PC-9 (cell line): ENCODE results near the gene PTGES2. TPM values are rescaled to one million over a fixed set of nuclear protein-coding genes. Genes with fewer than 3 reads are reported as not detected.

ENCODE experiments used
- BruUV-seq: library from RNA; stranded (reverse); fragments of 400-500 nt; replicated peaks from 2 replicates; lab custom pipeline; 2021; lab: Mats Ljungman, UMichigan
- CTCF ChIA-PET: fragments of 300-600 bp; sonication (Branson Sonifier 250); formaldehyde crosslinking; loops from one replicate; lab custom pipeline; 2022; ENCODE audit warnings: antibody characterized with exemption; lab: Charles Lee
- POLR2A ChIA-PET: fragments of 300-600 bp; sonication (Branson Sonifier 250); formaldehyde crosslinking; loops from one replicate; lab custom pipeline; 2022; ENCODE audit warnings: antibody characterized with exemption; ENCODE audit not compliant: unreplicated experiment; lab: Charles Lee
- DNase-seq, 2 experiments: peaks; one replicate each; pipeline versions ENCODE4 v3.0.0 to v3.0.0-alpha.2; 2015 to 2022; ENCODE audit warnings: mixed read lengths in 1 of 2
- H2AFZ ChIP-seq: fragments of 200-600 bp; sonication (generic); 2 replicates; pipeline ENCODE4 v1.8.1; 2017; ENCODE audit warnings: antibody characterized with exemption
- H3F3A ChIP-seq: fragments of 200-600 bp; sonication (generic); 2 replicates; pipeline ENCODE4 v1.8.1; 2017; ENCODE audit warnings: antibody characterized with exemption, mild to moderate bottlenecking, low read depth; ENCODE audit not compliant: insufficient read depth
- H3K27ac ChIP-seq: fragments of 200-600 bp; sonication (generic); 2 replicates; pipeline ENCODE4 v1.6.1; 2016; ENCODE audit warnings: mixed run types
- H3K27me3 ChIP-seq: fragments of 200-600 bp; sonication (generic); 2 replicates; pipeline ENCODE4 v1.6.1; 2016; ENCODE audit warnings: low read depth, mixed run types; ENCODE audit not compliant: insufficient read depth
- H3K36me3 ChIP-seq: fragments of 200-600 bp; sonication (generic); 2 replicates; pipeline ENCODE4 v1.6.1; 2016; ENCODE audit warnings: low read depth, mixed run types
- H3K4me1 ChIP-seq: fragments of 200-600 bp; sonication (generic); replicated peaks from 2 replicates; pipeline ENCODE4 v1.6.1; 2016; ENCODE audit warnings: mixed run types; ENCODE audit not compliant: insufficient read depth
- H3K4me2 ChIP-seq: fragments of 200-600 bp; sonication (generic); 2 replicates; pipeline ENCODE4 v1.6.1; 2017; ENCODE audit warnings: mixed run types
- H3K4me3 ChIP-seq: fragments of 200-600 bp; sonication (generic); 2 replicates; pipeline ENCODE4 v1.6.1; 2016; ENCODE audit warnings: mixed run types
- H3K79me2 ChIP-seq: fragments of 200-600 bp; sonication (generic); 2 replicates; pipeline ENCODE4 v1.6.1; 2017; ENCODE audit warnings: low read depth, mixed run types
- H3K9me2 ChIP-seq: fragments of 200-600 bp; sonication (generic); 2 replicates; pipeline ENCODE4 v1.8.1; 2017; ENCODE audit warnings: mild to moderate bottlenecking; ENCODE audit not compliant: insufficient read depth
- H3K9me3 ChIP-seq: fragments of 200-600 bp; sonication (generic); 2 replicates; pipeline ENCODE4 v1.8.1; 2016; ENCODE audit warnings: low read depth; ENCODE audit not compliant: insufficient read depth
- H4K20me1 ChIP-seq: fragments of 200-600 bp; sonication (generic); 2 replicates; pipeline ENCODE4 v1.8.1; 2017; ENCODE audit not compliant: insufficient read depth
- CTCF ChIP-seq: fragments of 200-600 bp; sonication (generic); conservative IDR thresholded peaks from 2 replicates; pipeline ENCODE4 v1.6.1; 2017; ENCODE audit warnings: mixed run types, antibody characterized with exemption, mild to moderate bottlenecking, moderate library complexity
- EZH2 ChIP-seq: fragments of 200-600 bp; sonication (generic); IDR thresholded peaks from 2 replicates; pipeline ENCODE4 v1.8.0; 2017; ENCODE audit warnings: antibody characterized with exemption, low read depth
- intact Hi-C: fragments of 100-400 bp; cut with micrococcal nuclease; formaldehyde crosslinking; loops from one replicate; pipeline ENCODE4 v1.10.0; 2022; ENCODE audit not compliant: unreplicated experiment
- total RNA-seq: library from RNA; stranded (reverse); gene quantifications from 2 replicates; pipeline ENCODE4 v1.2.3, GENCODE V29; 2021

The PTGES2 gene
- total RNA-seq, 1 experiment from 2014 or later, result 95.2 TPM

GRCh38 chr9:128070874-128071273 lies 56.7 kb downstream of the PTGES2 start:
- Histone ChIP-seq H3K4me1 (peaks cover 44% of the 10 kb centered on the region), H3F3A (peaks cover 28% of the 10 kb centered on the region), H3K4me2 (no peak overlapping the region), H2AFZ (no peak overlapping the region), H3K79me2 (peaks cover 76% of the 10 kb centered on the region), H3K9me2 (no peaks in the 10 kb centered on the region), H3K9me3 (no peaks in the 10 kb centered on the region), H3K27me3 (no peaks in the 10 kb centered on the region), H3K27ac (no peak overlapping the region), H3K4me3 (no peak overlapping the region), H4K20me1 (no peaks in the 10 kb centered on the region), H3K36me3 (no peaks in the 10 kb centered on the region)
- POLR2A ChIA-PET, result no interaction called here
- TF ChIP-seq CTCF (no peak), EZH2 (no peak)
- no TSS peak for BruUV-seq
- no peak for DNase-seq
- CTCF ChIA-PET, result no interaction called here
- intact Hi-C loops, result no loop called here

Other genes with a start within 250 kb of the PTGES2 start
- 23.3 and 27.6 TPM in 2 replicates for gene ST6GALNAC6, start 228.1 kb downstream of the PTGES2 start, total RNA-seq
- gene ST6GALNAC4, start 210.7 kb downstream of the PTGES2 start, total RNA-seq, result 28.3 and 44.3 TPM in 2 replicates
- 21.9 and 22.5 TPM in 2 replicates for gene PIP5KL1, start 197.0 kb downstream of the PTGES2 start, total RNA-seq
- gene DPM2, start 189.9 kb downstream of the PTGES2 start, total RNA-seq, result 65.5 and 79.4 TPM in 2 replicates
- 176 and 208 TPM in 2 replicates for gene EEIG1, start 146.7 kb downstream of the PTGES2 start, total RNA-seq
- 16.1 and 17.3 TPM in 2 replicates for gene NAIF1, start 60.4 kb downstream of the PTGES2 start, total RNA-seq
- gene SLC25A25, start 59.5 kb downstream of the PTGES2 start, total RNA-seq, result 11.7 and 13.4 TPM in 2 replicates
- 430 and 537 TPM in 2 replicates for gene LCN2, start 21.7 kb upstream of the PTGES2 start, total RNA-seq
- 154 and 213 TPM in 2 replicates for gene BBLN, start 32.5 kb upstream of the PTGES2 start, total RNA-seq
- 164 and 213 TPM in 2 replicates for gene CIZ1, start 63.8 kb upstream of the PTGES2 start, total RNA-seq
- 134 and 148 TPM in 2 replicates for gene DNM1, start 75.7 kb upstream of the PTGES2 start, total RNA-seq
- 175 and 188 TPM in 2 replicates for gene GOLGA2, start 148.3 kb upstream of the PTGES2 start, total RNA-seq
- 70.4 and 86.0 TPM in 2 replicates for gene SWI5, start 148.5 kb upstream of the PTGES2 start, total RNA-seq
- 47.6 and 62.1 TPM in 2 replicates for gene TRUB2, start 194.7 kb upstream of the PTGES2 start, total RNA-seq
- 81.8 and 89.5 TPM in 2 replicates for gene COQ4, start 195.1 kb upstream of the PTGES2 start, total RNA-seq
- gene SLC27A4, start 212.8 kb upstream of the PTGES2 start, total RNA-seq, result 27.3 and 30.4 TPM in 2 replicates
- gene URM1, start 243.6 kb upstream of the PTGES2 start, total RNA-seq, result 98.1 and 101 TPM in 2 replicates